Stimulated activated CD8-positive, alpha-beta memory T cell treated with anti-CD3 and anti-CD28 coated beads, Interleukin-4, amount 100 ng/mL, for 1 hour (primary cell): ENCODE results near the gene GPHN.
"Not testable (repeated sequence)": the region's sequence is repeated elsewhere in the genome, so short reads cannot be mapped to it uniquely, and the experiment has no call there.

ENCODE experiments used
- DNase-seq, 2 donors: peaks; one replicate each; pipeline ENCODE4 v3.0.0-alpha.2; 2020; ENCODE audit warnings: low read depth in 2 of 2, low spot score in 1 of 2

The GPHN gene

GRCh38 chr14:66758031-66758613 lies 250.2 kb downstream of the GPHN start:
- no peak for DNase-seq

GRCh38 chr14:66772146-66772545 lies 264.2 kb downstream of the GPHN start:
- DNase-seq, result no peak

- DNase-seq, result no peak
Measured at GRCh38 chr14:66782853-66783252, 274.9 kb downstream of the GPHN start.

- no peak for DNase-seq
Measured at GRCh38 chr14:66790101-66790500, 282.2 kb downstream of the GPHN start.

- DNase-seq, result no peak
Measured at GRCh38 chr14:66802962-66803361, 295.0 kb downstream of the GPHN start.

GRCh38 chr14:66804141-66804540 lies 296.2 kb downstream of the GPHN start:
- no peak for DNase-seq

GRCh38 chr14:66813636-66814035 lies 305.7 kb downstream of the GPHN start:
- DNase-seq, result no peak

- DNase-seq, result no peak
Measured at GRCh38 chr14:66815687-66816086, 307.7 kb downstream of the GPHN start.

- DNase-seq, result no peak
Measured at GRCh38 chr14:66824251-66824650, 316.3 kb downstream of the GPHN start.

- no peak for DNase-seq
Measured at GRCh38 chr14:66827182-66827581, 319.2 kb downstream of the GPHN start.

- DNase-seq, result no peak
Measured at GRCh38 chr14:66831173-66831572, 323.2 kb downstream of the GPHN start.

- no peak for DNase-seq
Measured at GRCh38 chr14:66833816-66834215, 325.9 kb downstream of the GPHN start.

GRCh38 chr14:66837436-66837835 lies 329.5 kb downstream of the GPHN start:
- DNase-seq, result not testable (repeated sequence)

GRCh38 chr14:66842911-66843512 lies 335.1 kb downstream of the GPHN start:
- DNase-seq, result no peak

GRCh38 chr14:66850258-66850888 lies 342.4 kb downstream of the GPHN start:
- DNase-seq, result no peak

GRCh38 chr14:66853311-66853710 lies 345.4 kb downstream of the GPHN start:
- no peak for DNase-seq

- no peak for DNase-seq
Measured at GRCh38 chr14:66857867-66858266, 349.9 kb downstream of the GPHN start.

GRCh38 chr14:66859063-66859671 lies 351.2 kb downstream of the GPHN start:
- no peak for DNase-seq

GRCh38 chr14:66881596-66881995 lies 373.6 kb downstream of the GPHN start:
- DNase-seq, result no peak

- DNase-seq, result no peak
Measured at GRCh38 chr14:66884149-66884548, 376.2 kb downstream of the GPHN start.

- no peak for DNase-seq
Measured at GRCh38 chr14:66900719-66901118, 392.8 kb downstream of the GPHN start.

GRCh38 chr14:66910311-66910840 lies 402.4 kb downstream of the GPHN start:
- no peak for DNase-seq
